ENCODE data around the gene GALNT11.

Gene GALNT11

DNA sequence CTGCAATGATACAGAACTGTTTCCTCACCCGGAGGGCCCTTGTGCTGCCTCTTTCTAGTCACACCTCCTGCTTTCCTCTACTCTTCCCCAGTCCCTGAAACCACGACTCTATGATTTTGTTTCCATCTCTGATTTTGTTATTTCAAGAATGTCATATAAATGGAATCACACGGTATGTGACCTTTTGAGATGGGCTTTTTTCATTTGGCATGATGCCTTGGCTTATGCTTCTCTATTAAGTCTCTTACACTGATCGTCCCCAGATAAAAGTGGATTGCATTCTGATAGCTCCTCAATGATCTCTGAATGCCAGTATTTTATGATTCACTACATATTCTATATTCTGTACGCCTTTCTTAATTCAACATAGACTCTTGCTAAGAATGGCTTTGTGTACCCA lies 78.2 kb downstream of the GALNT11 start:
- no peak overlapping the region for H4K91ac ChIP-seq (ENCODE audit: low read depth, low read length)
- no peak overlapping the region for H3K18ac ChIP-seq (ENCODE audit: low read length)
- H3K9me3 ChIP-seq (ENCODE audit: insufficient read depth, low read depth, low read length) = peaks cover 3% of the 10 kb centered on the region
- H3K4me1 ChIP-seq (ENCODE audit: control insufficient read depth in 1 of 2, insufficient read depth in 2 of 2, low read length in 2 of 2) = no peaks in the 10 kb centered on the region
- H3K14ac ChIP-seq (ENCODE audit: low read length) = no peak overlapping the region
- no peak overlapping the region for H3K9ac ChIP-seq (ENCODE audit: low read length)
- H3K4me3 ChIP-seq (ENCODE audit: low read depth, low read length) = no peak overlapping the region
- no peak overlapping the region for H4K12ac ChIP-seq (ENCODE audit: low read depth, low read length)
- H3K36me3 ChIP-seq (ENCODE audit: control insufficient read depth in 1 of 2, insufficient read depth in 2 of 2, low read length in 2 of 2) = peaks cover 15 to 16% of the 10 kb centered on the region in 2 experiments
- H4K8ac ChIP-seq (ENCODE audit: low read depth, low read length) = no peak overlapping the region
- H2BK120ac ChIP-seq (ENCODE audit: insufficient read depth, low read length, poor library complexity) = no peak overlapping the region
- DNase-seq = no peak
- H2AK5ac ChIP-seq (ENCODE audit: low read length) = no peak overlapping the region
- H3K27me3 ChIP-seq (ENCODE audit: insufficient read depth, low read length) = no peaks in the 10 kb centered on the region
- WGBS (ENCODE audit: extremely low coverage, insufficient coverage, insufficient read length) = no CpG with 5 or more reads among the region's 5 CpGs
- no peaks in the 10 kb centered on the region for H3K79me2 ChIP-seq (ENCODE audit: control insufficient read depth, insufficient read depth, low read length, poor library complexity)
- no peak overlapping the region for H3K23ac ChIP-seq (ENCODE audit: low read length)
- H2BK12ac ChIP-seq (ENCODE audit: low read length) = no peak overlapping the region
- no peak overlapping the region for H2AFZ ChIP-seq (ENCODE audit: insufficient read depth, low read length, poor library complexity)
- H3K79me1 ChIP-seq (ENCODE audit: low read length) = no peaks in the 10 kb centered on the region
- no peak overlapping the region for H2BK5ac ChIP-seq (ENCODE audit: low read depth, low read length, poor library complexity)
- H3K4ac ChIP-seq (ENCODE audit: low read depth, low read length) = no peak overlapping the region
- H3K27ac ChIP-seq (ENCODE audit: low read depth, low read length) = no peak overlapping the region
- no peak overlapping the region for H3K4me2 ChIP-seq (ENCODE audit: low read length)

DNA sequence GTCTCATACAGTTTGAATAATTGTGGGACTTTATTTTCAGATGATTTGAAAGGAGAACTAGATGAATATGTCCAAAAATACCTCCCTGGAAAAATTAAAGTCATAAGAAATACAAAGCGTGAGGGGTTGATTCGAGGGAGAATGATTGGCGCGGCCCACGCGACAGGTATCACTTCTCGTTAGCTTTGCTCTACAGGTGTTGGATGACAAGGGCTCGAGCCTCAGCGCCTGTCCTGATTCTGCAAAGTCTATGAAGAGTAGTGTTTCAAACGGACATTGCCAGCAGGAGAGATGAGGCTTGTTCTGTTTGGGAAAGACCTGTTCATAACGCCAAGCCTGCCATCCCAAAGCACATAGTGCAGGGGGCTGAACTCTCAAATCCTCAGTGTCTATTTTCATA lies 79.7 kb downstream of the GALNT11 start:
- no CpG with 5 or more reads among the region's 11 CpGs for WGBS (ENCODE audit: extremely low coverage, insufficient coverage, insufficient read length)
- H3K18ac ChIP-seq (ENCODE audit: low read length) = no peak overlapping the region
- H2BK120ac ChIP-seq (ENCODE audit: insufficient read depth, low read length, poor library complexity) = no peak overlapping the region

DNA sequence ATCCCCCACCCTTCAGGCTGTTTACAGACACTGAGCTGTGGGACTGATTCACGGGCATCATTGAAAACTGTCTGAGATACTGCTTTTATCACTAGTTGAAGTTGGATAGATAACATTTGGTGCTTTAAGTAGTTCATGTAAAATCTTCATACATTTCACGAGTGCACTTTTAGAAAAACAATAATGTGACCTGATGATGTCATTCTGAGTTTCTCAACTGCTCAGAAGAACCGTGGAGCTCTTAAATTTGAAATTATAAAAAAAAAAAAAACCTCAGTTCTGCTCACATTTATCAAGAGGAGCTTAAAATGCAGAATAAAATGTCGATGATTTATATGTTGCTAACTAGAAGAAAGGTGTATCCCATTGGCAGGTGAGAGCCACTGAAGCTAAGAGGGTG lies 81.5 kb downstream of the GALNT11 start:
- DNase-seq = no peak
- no peak overlapping the region for H2BK120ac ChIP-seq (ENCODE audit: insufficient read depth, low read length, poor library complexity)
- no CpG with 5 or more reads among the region's 4 CpGs for WGBS (ENCODE audit: extremely low coverage, insufficient coverage, insufficient read length)

More for the DNA sequence above, 79.7 kb downstream of the GALNT11 start:
- H3K9ac ChIP-seq (ENCODE audit: low read length) = no peak overlapping the region
- H3K79me2 ChIP-seq (ENCODE audit: control insufficient read depth, insufficient read depth, low read length, poor library complexity) = no peaks in the 10 kb centered on the region
- H2BK12ac ChIP-seq (ENCODE audit: low read length) = no peak overlapping the region
- peaks cover 15 to 18% of the 10 kb centered on the region in 2 experiments for H3K36me3 ChIP-seq (ENCODE audit: control insufficient read depth in 1 of 2, insufficient read depth in 2 of 2, low read length in 2 of 2)
- H3K9me3 ChIP-seq (ENCODE audit: insufficient read depth, low read depth, low read length) = peaks cover 3% of the 10 kb centered on the region
- H3K4me2 ChIP-seq (ENCODE audit: low read length) = no peak overlapping the region
- no peak overlapping the region for H2AFZ ChIP-seq (ENCODE audit: insufficient read depth, low read length, poor library complexity)
- H3K27me3 ChIP-seq (ENCODE audit: insufficient read depth, low read length) = no peaks in the 10 kb centered on the region
- no peak overlapping the region for H3K14ac ChIP-seq (ENCODE audit: low read length)
- H3K23ac ChIP-seq (ENCODE audit: low read length) = no peak overlapping the region
- H4K91ac ChIP-seq (ENCODE audit: low read depth, low read length) = no peak overlapping the region
- no peak for DNase-seq
- H3K4me3 ChIP-seq (ENCODE audit: low read depth, low read length) = peak overlapping the region; percentile 10
- no peak overlapping the region for H3K4ac ChIP-seq (ENCODE audit: low read depth, low read length)
- no peaks in the 10 kb centered on the region for H3K79me1 ChIP-seq (ENCODE audit: low read length)
- H3K27ac ChIP-seq (ENCODE audit: low read depth, low read length) = no peak overlapping the region
- H3K4me1 ChIP-seq (ENCODE audit: control insufficient read depth in 1 of 2, insufficient read depth in 2 of 2, low read length in 2 of 2) = no peaks in the 10 kb centered on the region
- no peak overlapping the region for H4K12ac ChIP-seq (ENCODE audit: low read depth, low read length)
- H4K8ac ChIP-seq (ENCODE audit: low read depth, low read length) = no peak overlapping the region
- no peak overlapping the region for H2BK5ac ChIP-seq (ENCODE audit: low read depth, low read length, poor library complexity)
- no peak overlapping the region for H2AK5ac ChIP-seq (ENCODE audit: low read length)

DNA sequence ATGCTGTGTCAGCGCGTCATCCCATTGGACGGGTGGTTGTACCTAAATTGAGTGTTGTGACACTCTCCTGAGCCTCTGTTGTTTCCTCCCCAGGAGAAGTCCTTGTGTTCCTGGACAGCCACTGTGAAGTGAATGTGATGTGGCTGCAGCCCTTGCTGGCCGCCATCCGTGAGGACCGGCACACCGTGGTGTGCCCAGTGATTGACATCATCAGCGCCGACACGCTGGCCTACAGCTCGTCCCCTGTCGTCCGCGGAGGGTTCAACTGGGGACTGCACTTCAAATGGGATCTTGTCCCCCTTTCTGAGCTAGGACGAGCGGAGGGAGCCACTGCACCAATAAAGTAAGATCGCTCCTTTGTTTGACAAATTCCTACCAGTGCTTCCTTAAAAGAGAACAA lies 82.5 kb downstream of the GALNT11 start:
- no CpG with 5 or more reads among the region's 17 CpGs for WGBS (ENCODE audit: extremely low coverage, insufficient coverage, insufficient read length)

More for the DNA sequence above, 81.5 kb downstream of the GALNT11 start:
- H3K9me3 ChIP-seq (ENCODE audit: insufficient read depth, low read depth, low read length) = peaks cover 3% of the 10 kb centered on the region
- no peak overlapping the region for H3K18ac ChIP-seq (ENCODE audit: low read length)
- no peak overlapping the region for H4K12ac ChIP-seq (ENCODE audit: low read depth, low read length)
- H2BK5ac ChIP-seq (ENCODE audit: low read depth, low read length, poor library complexity) = no peak overlapping the region
- H3K4me3 ChIP-seq (ENCODE audit: low read depth, low read length) = no peak overlapping the region
- H3K4me2 ChIP-seq (ENCODE audit: low read length) = no peak overlapping the region
- no peak overlapping the region for H3K4ac ChIP-seq (ENCODE audit: low read depth, low read length)
- no peak overlapping the region for H4K8ac ChIP-seq (ENCODE audit: low read depth, low read length)
- H2AK5ac ChIP-seq (ENCODE audit: low read length) = no peak overlapping the region
- H3K4me1 ChIP-seq (ENCODE audit: control insufficient read depth in 1 of 2, insufficient read depth in 2 of 2, low read length in 2 of 2) = no peaks in the 10 kb centered on the region
- H3K36me3 ChIP-seq (ENCODE audit: control insufficient read depth in 1 of 2, insufficient read depth in 2 of 2, low read length in 2 of 2) = peaks cover 14 to 15% of the 10 kb centered on the region in 2 experiments
- no peaks in the 10 kb centered on the region for H3K27me3 ChIP-seq (ENCODE audit: insufficient read depth, low read length)
- H2BK12ac ChIP-seq (ENCODE audit: low read length) = no peak overlapping the region
- H4K91ac ChIP-seq (ENCODE audit: low read depth, low read length) = no peak overlapping the region
- no peaks in the 10 kb centered on the region for H3K79me2 ChIP-seq (ENCODE audit: control insufficient read depth, insufficient read depth, low read length, poor library complexity)
- no peak overlapping the region for H3K23ac ChIP-seq (ENCODE audit: low read length)
- no peak overlapping the region for H3K27ac ChIP-seq (ENCODE audit: low read depth, low read length)
- H3K14ac ChIP-seq (ENCODE audit: low read length) = no peak overlapping the region
- H3K9ac ChIP-seq (ENCODE audit: low read length) = no peak overlapping the region
- H2AFZ ChIP-seq (ENCODE audit: insufficient read depth, low read length, poor library complexity) = no peak overlapping the region
- no peaks in the 10 kb centered on the region for H3K79me1 ChIP-seq (ENCODE audit: low read length)

More for the DNA sequence above, 82.5 kb downstream of the GALNT11 start:
- Histone ChIP-seq H3K14ac (ENCODE audit: low read length) (no peak overlapping the region), H2BK120ac (ENCODE audit: insufficient read depth, low read length, poor library complexity) (no peak overlapping the region), H2AK5ac (ENCODE audit: low read length) (no peak overlapping the region), H2AFZ (ENCODE audit: insufficient read depth, low read length, poor library complexity) (no peak overlapping the region), H3K4ac (ENCODE audit: low read depth, low read length) (no peak overlapping the region), H4K8ac (ENCODE audit: low read depth, low read length) (no peak overlapping the region), H3K18ac (ENCODE audit: low read length) (no peak overlapping the region), H2BK5ac (ENCODE audit: low read depth, low read length, poor library complexity) (no peak overlapping the region), H3K27ac (ENCODE audit: low read depth, low read length) (no peak overlapping the region), H2BK12ac (ENCODE audit: low read length) (no peak overlapping the region), H4K91ac (ENCODE audit: low read depth, low read length) (no peak overlapping the region), H4K12ac (ENCODE audit: low read depth, low read length) (no peak overlapping the region), H3K79me2 (ENCODE audit: control insufficient read depth, insufficient read depth, low read length, poor library complexity) (no peaks in the 10 kb centered on the region), H3K4me3 (ENCODE audit: low read depth, low read length) (no peak overlapping the region), H3K36me3 (ENCODE audit: control insufficient read depth in 1 of 2, insufficient read depth in 2 of 2, low read length in 2 of 2) (peaks cover 13 to 15% of the 10 kb centered on the region in 2 experiments), H3K4me2 (ENCODE audit: low read length) (no peak overlapping the region), H3K79me1 (ENCODE audit: low read length) (no peaks in the 10 kb centered on the region), H3K9ac (ENCODE audit: low read length) (no peak overlapping the region), H3K4me1 (ENCODE audit: control insufficient read depth in 1 of 2, insufficient read depth in 2 of 2, low read length in 2 of 2) (no peaks in the 10 kb centered on the region), H3K27me3 (ENCODE audit: insufficient read depth, low read length) (no peaks in the 10 kb centered on the region), H3K9me3 (ENCODE audit: insufficient read depth, low read depth, low read length) (peaks cover 3% of the 10 kb centered on the region), H3K23ac (ENCODE audit: low read length) (no peak overlapping the region)
- DNase-seq = no peak
